T-cell (primary cell): Measurements from ENCODE around the gene ZNF521. TPM values are rescaled to one million over a fixed set of nuclear protein-coding genes. Genes with fewer than 3 reads are reported as not detected.

Experiments
- ATAC-seq, 4 experiments: fragments of 200-7000 bp in 3 of 4; fragments of 150-1000 bp in 1 of 4; cut with Tn5 transposase; replicated peaks in 1 of 4; 1 replicate in 3 of 4; 2 replicates in 1 of 4; pipeline ENCODE4 v1.10.0; 2021; ENCODE audit warnings: moderate library complexity in 3 of 4, mild to moderate bottlenecking in 2 of 4, moderate number of reproducible peaks in 1 of 4
- CTCF ChIA-PET, 2 donors: fragments of 300-600 bp; sonication (Branson Sonifier 250); formaldehyde crosslinking; loops; one replicate each; lab custom pipeline; 2022; ENCODE audit warnings: antibody characterized with exemption in 2 of 2; lab: Charles Lee
- POLR2A ChIA-PET, 2 donors: fragments of 300-600 bp; sonication (Branson Sonifier 250); formaldehyde crosslinking; loops; one replicate each; lab custom pipeline; 2022; ENCODE audit warnings: antibody characterized with exemption in 2 of 2; lab: Charles Lee
- DNase-seq, 35 experiments: peaks; one replicate each; pipeline versions ENCODE4 v3.0.0 to v3.0.0-alpha.2; 2013 to 2023
- H3K27ac ChIP-seq: one replicate; pipeline ENCODE4 v1.5.1; 2013; ENCODE audit warnings: low read length
- H3K27me3 ChIP-seq, 2 experiments: replicated peaks in 1 of 2; 1 replicate in 1 of 2; 2 replicates in 1 of 2; pipeline versions ENCODE4 v1.6.1 to v1.7.0; 2013; ENCODE audit warnings: low read length in 1 of 2, mixed read lengths in 1 of 2; ENCODE audit not compliant: control insufficient read depth in 2 of 2, insufficient read depth in 2 of 2; ENCODE audit errors: extremely low read depth in 1 of 2
- H3K36me3 ChIP-seq, 2 donors: 1 replicate in 1 of 2; 2 replicates in 1 of 2; pipeline versions ENCODE4 v1.6.1 to v1.7.0; 2013; ENCODE audit warnings: low read length in 1 of 2; ENCODE audit not compliant: control insufficient read depth in 2 of 2, insufficient read depth in 1 of 2; ENCODE audit errors: extremely low read depth in 1 of 2
- H3K4me1 ChIP-seq, 2 experiments: 1 replicate in 1 of 2; 2 replicates in 1 of 2; pipeline versions ENCODE4 v1.6.1 to v1.7.0; 2013; ENCODE audit warnings: low read length in 2 of 2, mixed read lengths in 1 of 2; ENCODE audit not compliant: insufficient read depth in 2 of 2, control insufficient read depth in 1 of 2; ENCODE audit errors: extremely low read depth in 1 of 2
- H3K4me3 ChIP-seq, 2 donors: 1 replicate in 1 of 2; 2 replicates in 1 of 2; pipeline versions ENCODE4 v1.5.1 to v1.7.0; 2013; ENCODE audit warnings: mild to moderate bottlenecking in 2 of 2, low read length in 1 of 2, moderate library complexity in 1 of 2; ENCODE audit not compliant: control insufficient read depth in 1 of 2; ENCODE audit errors: extremely low read depth in 1 of 2
- H3K9me3 ChIP-seq: 2 replicates; pipeline ENCODE4 v1.7.0; 2013
- H3K27ac Mint-ChIP-seq, 2 donors: one replicate each; pipeline ENCODE4 v1.8.0; 2020 to 2021; ENCODE audit warnings: mild to moderate bottlenecking in 2 of 2, mixed read lengths in 2 of 2
- H3K27me3 Mint-ChIP-seq, 2 donors: one replicate each; pipeline ENCODE4 v1.8.0; 2021 to 2022; ENCODE audit warnings: mixed read lengths in 2 of 2
- H3K36me3 Mint-ChIP-seq: one replicate; pipeline ENCODE4 v1.8.0; 2021; ENCODE audit warnings: mixed read lengths
- H3K4me1 Mint-ChIP-seq, 3 donors: one replicate each; pipeline ENCODE4 v1.8.0; 2020 to 2022; ENCODE audit warnings: mixed read lengths in 3 of 3, mild to moderate bottlenecking in 1 of 3
- H3K4me3 Mint-ChIP-seq, 3 donors: one replicate each; pipeline ENCODE4 v1.8.0; 2020 to 2022; ENCODE audit warnings: mild to moderate bottlenecking in 3 of 3, mixed read lengths in 3 of 3, moderate library complexity in 3 of 3
- H3K9me3 Mint-ChIP-seq, 3 donors: one replicate each; pipeline ENCODE4 v1.8.0; 2020 to 2022; ENCODE audit warnings: mixed read lengths in 3 of 3
- WGBS: methylation state at CpG from one replicate; pipeline ENCODE4 v1.1.5; 2013; ENCODE audit warnings: missing lambda C conversion rate; ENCODE audit not compliant: insufficient coverage; 5-methylcytosine and 5-hydroxymethylcytosine counted together
- total RNA-seq, 35 experiments: library from RNA in 6 of 35; stranded (reverse) in 6 of 35; fragments of 120-200 nt in 1 of 35; gene quantifications; one replicate each; pipeline versions ENCODE4 v1.2.1 to v1.2.4 and lab custom pipeline; 2013 to 2026

ZNF521 gene
- total RNA-seq, 5 donors from 2014 or later (not counting 1 experiment from before 2014, with no cell fraction given): 0.30 to 2.3 (median 1.4) TPM

GRCh38 chr18:25313268-25313667, 38.7 kb downstream of the ZNF521 start:
- H3K9me3 Mint-ChIP-seq: no peaks in the 10 kb centered on the region
- H3K4me3 Mint-ChIP-seq: no peak overlapping the region
- CTCF ChIA-PET: no interaction called here
- Histone ChIP-seq H3K27me3 (no peaks in the 10 kb centered on the region), H3K36me3 (no peaks in the 10 kb centered on the region), H3K4me3 (no peak overlapping the region), H3K9me3 (no peaks in the 10 kb centered on the region), H3K27ac (no peak overlapping the region), H3K4me1 (no peaks in the 10 kb centered on the region)
- H3K27me3 Mint-ChIP-seq: peaks cover 2 to 13% of the 10 kb centered on the region in 2 donors
- no CpG with 5 or more reads among the region's 1 CpG for WGBS
- DNase-seq (no peak), ATAC-seq (no peak)
- no peak overlapping the region for H3K27ac Mint-ChIP-seq
- no peaks in the 10 kb centered on the region for H3K36me3 Mint-ChIP-seq
- H3K4me1 Mint-ChIP-seq: no peaks in the 10 kb centered on the region
- POLR2A ChIA-PET: no interaction called here

- no peaks in the 10 kb centered on the region for H3K9me3 Mint-ChIP-seq
- CTCF ChIA-PET: interaction anchor here in 1 of 2 donors (0.6 kb wide), 1 partner anchor 258 kb away, joined by 3 read pairs; no protein-coding TSS in a partner anchor
Observed at GRCh38 chr18:25310045-25310444, 41.9 kb downstream of the ZNF521 start.

GRCh38 chr18:25308381-25308780, 43.6 kb downstream of the ZNF521 start:
- Mint-ChIP-seq H3K9me3 (no peaks in the 10 kb centered on the region), H3K4me1 (no peaks in the 10 kb centered on the region), H3K27ac (no peak overlapping the region), H3K36me3 (no peaks in the 10 kb centered on the region), H3K4me3 (no peak overlapping the region), H3K27me3 (peaks cover 5 to 11% of the 10 kb centered on the region in 2 donors)
- Histone ChIP-seq H3K27me3 (no peaks in the 10 kb centered on the region), H3K27ac (no peak overlapping the region), H3K36me3 (no peaks in the 10 kb centered on the region), H3K4me3 (no peak overlapping the region), H3K9me3 (no peaks in the 10 kb centered on the region), H3K4me1 (no peaks in the 10 kb centered on the region)
- WGBS: 67% methylated on average over 2 of the region's 3 CpGs
- ChIA-PET CTCF (no interaction called here), POLR2A (no interaction called here)
- no peak for DNase-seq
- no peak for ATAC-seq

More at GRCh38 chr18:25310045-25310444, 41.9 kb downstream of the ZNF521 start:
- Mint-ChIP-seq H3K4me1 (no peaks in the 10 kb centered on the region), H3K27ac (no peak overlapping the region), H3K27me3 (peaks cover 5 to 7% of the 10 kb centered on the region in 2 donors), H3K4me3 (no peak overlapping the region), H3K36me3 (no peaks in the 10 kb centered on the region)
- POLR2A ChIA-PET: no interaction called here
- no peaks in the 10 kb centered on the region for H3K36me3 ChIP-seq
- H3K4me1 ChIP-seq: no peaks in the 10 kb centered on the region
- ATAC-seq (no peak), DNase-seq (no peak)
- H3K9me3 ChIP-seq: no peaks in the 10 kb centered on the region
- no peak overlapping the region for H3K4me3 ChIP-seq
- no peak overlapping the region for H3K27ac ChIP-seq
- H3K27me3 ChIP-seq: no peaks in the 10 kb centered on the region

- no peaks in the 10 kb centered on the region for H3K36me3 ChIP-seq
- H3K27me3 Mint-ChIP-seq: peaks cover 5 to 11% of the 10 kb centered on the region in 2 donors
- no peaks in the 10 kb centered on the region for H3K9me3 ChIP-seq
- ChIA-PET POLR2A (no interaction called here), CTCF (no interaction called here)
- no peak for DNase-seq
- no peak overlapping the region for H3K27ac ChIP-seq
- H3K9me3 Mint-ChIP-seq: no peaks in the 10 kb centered on the region
- no peak overlapping the region for H3K4me3 ChIP-seq
- ATAC-seq: no peak
- no peaks in the 10 kb centered on the region for H3K4me1 Mint-ChIP-seq
- no peaks in the 10 kb centered on the region for H3K36me3 Mint-ChIP-seq
- no CpG with 5 or more reads among the region's 1 CpG for WGBS
- no peak overlapping the region for H3K4me3 Mint-ChIP-seq
- H3K4me1 ChIP-seq: no peaks in the 10 kb centered on the region
- no peaks in the 10 kb centered on the region for H3K27me3 ChIP-seq
- H3K27ac Mint-ChIP-seq: no peak overlapping the region
Observed at GRCh38 chr18:25307192-25307591, 44.8 kb downstream of the ZNF521 start.

GRCh38 chr18:25306671-25307070, 45.3 kb downstream of the ZNF521 start:
- ATAC-seq: no peak
- Mint-ChIP-seq H3K4me1 (no peaks in the 10 kb centered on the region), H3K27ac (no peak overlapping the region), H3K9me3 (no peaks in the 10 kb centered on the region), H3K4me3 (no peak overlapping the region), H3K27me3 (peaks cover 5 to 11% of the 10 kb centered on the region in 2 donors), H3K36me3 (no peaks in the 10 kb centered on the region)
- DNase-seq: no peak
- ChIA-PET POLR2A (no interaction called here), CTCF (no interaction called here)
- 100% methylated on average over 1 of the region's 1 CpG for WGBS
- no peak overlapping the region for H3K4me3 ChIP-seq
- no peaks in the 10 kb centered on the region for H3K4me1 ChIP-seq
- H3K9me3 ChIP-seq: no peaks in the 10 kb centered on the region
- H3K27ac ChIP-seq: no peak overlapping the region
- H3K27me3 ChIP-seq: no peaks in the 10 kb centered on the region
- no peaks in the 10 kb centered on the region for H3K36me3 ChIP-seq

GRCh38 chr18:25305584-25305983, 46.4 kb downstream of the ZNF521 start:
- Histone ChIP-seq H3K36me3 (no peaks in the 10 kb centered on the region), H3K4me1 (no peaks in the 10 kb centered on the region), H3K9me3 (no peaks in the 10 kb centered on the region), H3K4me3 (no peak overlapping the region), H3K27ac (no peak overlapping the region), H3K27me3 (no peaks in the 10 kb centered on the region)
- ATAC-seq: no peak
- Mint-ChIP-seq H3K36me3 (no peaks in the 10 kb centered on the region), H3K27ac (no peak overlapping the region), H3K4me1 (no peaks in the 10 kb centered on the region), H3K27me3 (peaks cover 5 to 11% of the 10 kb centered on the region in 2 donors), H3K4me3 (no peak overlapping the region), H3K9me3 (peaks cover 0 to 3% (median 0%) of the 10 kb centered on the region in 3 donors)
- POLR2A ChIA-PET: no interaction called here
- no peak for DNase-seq
- CTCF ChIA-PET: no interaction called here

- H3K36me3 ChIP-seq: no peaks in the 10 kb centered on the region
- ATAC-seq: no peak
- no CpG with 5 or more reads among the region's 2 CpGs for WGBS
- H3K27ac Mint-ChIP-seq: no peak overlapping the region
- no peaks in the 10 kb centered on the region for H3K27me3 ChIP-seq
- H3K27ac ChIP-seq: no peak overlapping the region
- H3K4me3 Mint-ChIP-seq: no peak overlapping the region
- no peak for DNase-seq
- no peaks in the 10 kb centered on the region for H3K36me3 Mint-ChIP-seq
- H3K4me3 ChIP-seq: no peak overlapping the region
- no peaks in the 10 kb centered on the region for H3K4me1 Mint-ChIP-seq
- H3K4me1 ChIP-seq: no peaks in the 10 kb centered on the region
- H3K27me3 Mint-ChIP-seq: peaks cover 0 to 8% of the 10 kb centered on the region in 2 donors
- H3K9me3 ChIP-seq: no peaks in the 10 kb centered on the region
- H3K9me3 Mint-ChIP-seq: peaks cover 0 to 3% (median 0%) of the 10 kb centered on the region in 3 donors
- CTCF ChIA-PET: no interaction called here
- POLR2A ChIA-PET: no interaction called here
Observed at GRCh38 chr18:25300492-25300891, 51.5 kb downstream of the ZNF521 start.
